ENCODE data around the gene STARD10. TPM values are rescaled to one million over a fixed set of nuclear protein-coding genes. Genes with fewer than 3 reads are reported as not detected.
A peak's percentile ranks its signal among the peaks of the same experiment; 100 is the strongest.

STARD10 gene
- total and polyA plus RNA-seq, 9 of the 15 experiments (the other 6 are each of a cell fraction or from before 2014, with no cell fraction given) = 0.15 to 52.9 (median 32.3) TPM

GRCh38 chr11:72776117-72776843 lies 17.6 kb downstream of the STARD10 start (continued):
- TF ChIP-seq ARID4B (CRISPR knock-in tag; IDR thresholded peaks at IDR 0.05) = no peak
- TF ChIP-seq ZNF696 (CRISPR knock-in tag; conservative IDR thresholded peaks at IDR 0.05) = no peak
- peak; percentile 91 for TF ChIP-seq BRD9 (IDR thresholded peaks at IDR 0.05; ENCODE audit: low read depth, partially characterized antibody)
- TF ChIP-seq NR4A1 (CRISPR knock-in tag; IDR thresholded peaks at IDR 0.05) = peak; percentile 93; the same call in 1 of the 2 replicates
- TF ChIP-seq NR4A1 (tag; IDR thresholded peaks at IDR 0.05) = peak; percentile 74
- TF ChIP-seq ETS1 (conservative IDR thresholded peaks at IDR 0.05; ENCODE audit: control insufficient read depth, low read depth, low read length) = peak; percentile 53; the same call in 1 of the 2 replicates
- TF ChIP-seq NFE2 (IDR thresholded peaks at IDR 0.05; ENCODE audit: low read depth) = peak; percentile 97
- TF ChIP-seq ATF6 (CRISPR knock-in tag; IDR thresholded peaks at IDR 0.05) = no peak
- no peak for TF ChIP-seq ZNF140 (CRISPR knock-in tag; IDR thresholded peaks at IDR 0.05)
- TF ChIP-seq ILF3 (IDR thresholded peaks at IDR 0.05; ENCODE audit: borderline replicate concordance) = no peak
- peak; percentile 87 for TF ChIP-seq NFRKB (IDR thresholded peaks at IDR 0.05; ENCODE audit: low read depth)
- TF ChIP-seq HCFC1 (IDR thresholded peaks at IDR 0.05; ENCODE audit: low read depth, low read length) = 0 out of 2 replicates have a peak, but pooled peaks have one; percentile 4
- peak; percentile 35; the same call in 1 of the 2 replicates for TF ChIP-seq E2F3 (CRISPR knock-in tag; IDR thresholded peaks at IDR 0.05)
- peak; percentile 80 for TF ChIP-seq FOSL1 (tag; conservative IDR thresholded peaks at IDR 0.05)
- TF ChIP-seq NCOA6 (IDR thresholded peaks at IDR 0.05) = no peak
- no peak for TF ChIP-seq GABPB1 (CRISPR knock-in tag; IDR thresholded peaks at IDR 0.05)
- no peak for TF ChIP-seq RBM39 (optimal IDR thresholded peaks at IDR 0.05; ENCODE audit: low read depth, low read length)
- peak; percentile 77 for TF ChIP-seq RNF2 (IDR thresholded peaks at IDR 0.05)
- TF ChIP-seq DNMT1 (IDR thresholded peaks at IDR 0.05) = no peak
- no peak for TF ChIP-seq ZC3H4 (CRISPR knock-in tag; IDR thresholded peaks at IDR 0.05; ENCODE audit: borderline replicate concordance)
- no peak for TF ChIP-seq RBM34 (IDR thresholded peaks at IDR 0.05; ENCODE audit: borderline replicate concordance, insufficient read depth, low read length)

Measured in K562 (cell line).